HG02642 (cell line): ENCODE data around the gene SSTR4.
"Not testable (repeated sequence)": the region's sequence is repeated elsewhere in the genome, so short reads cannot be mapped to it uniquely, and the experiment has no call there.

Experiments
- ATAC-seq: cut with Tn5 transposase; IDR thresholded peaks from one replicate; pipeline ENCODE4 v1.9.1; 2021; ENCODE audit warnings: mild to moderate bottlenecking; ENCODE audit not compliant: unreplicated experiment, poor library complexity

SSTR4 gene

DNA sequence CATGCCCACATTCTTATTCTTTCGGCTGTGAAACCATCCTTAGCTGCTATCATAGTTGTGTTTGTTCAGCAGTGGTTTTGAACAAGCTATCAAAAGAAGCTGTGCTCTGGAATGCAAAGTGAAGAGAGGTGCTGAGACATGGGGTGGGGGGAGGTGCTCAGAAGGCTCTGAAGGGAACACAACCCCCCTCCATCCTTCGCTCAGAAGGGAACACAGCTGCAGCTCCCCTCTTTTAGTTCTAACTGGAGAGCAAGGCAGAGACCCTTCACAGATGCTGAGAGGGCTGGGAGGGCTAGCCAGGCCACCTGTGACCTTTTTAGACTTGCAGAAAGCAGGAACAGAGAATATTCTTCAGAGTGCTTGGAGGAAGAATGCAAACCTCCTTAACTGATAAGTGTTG lies 17.6 kb upstream of the SSTR4 start:
- ATAC-seq: no peak

DNA sequence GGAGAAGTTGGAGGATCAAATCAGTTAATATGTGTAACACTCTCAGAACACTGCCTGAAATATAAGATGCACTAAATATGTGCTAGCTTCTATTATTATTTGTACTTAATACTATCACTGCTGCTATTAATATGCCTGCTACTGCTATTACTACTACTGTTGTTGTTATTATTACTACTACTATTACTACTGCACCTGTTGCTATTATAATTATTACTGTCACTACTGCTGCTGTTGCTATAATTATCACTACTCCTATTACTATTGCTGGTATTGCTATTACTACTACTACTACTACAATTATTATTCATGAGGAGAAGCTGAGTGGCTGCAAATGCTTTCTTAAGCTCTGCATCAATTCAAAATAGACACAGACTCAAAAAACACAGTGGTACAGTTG lies 16.7 kb upstream of the SSTR4 start:
- ATAC-seq: no peak

DNA sequence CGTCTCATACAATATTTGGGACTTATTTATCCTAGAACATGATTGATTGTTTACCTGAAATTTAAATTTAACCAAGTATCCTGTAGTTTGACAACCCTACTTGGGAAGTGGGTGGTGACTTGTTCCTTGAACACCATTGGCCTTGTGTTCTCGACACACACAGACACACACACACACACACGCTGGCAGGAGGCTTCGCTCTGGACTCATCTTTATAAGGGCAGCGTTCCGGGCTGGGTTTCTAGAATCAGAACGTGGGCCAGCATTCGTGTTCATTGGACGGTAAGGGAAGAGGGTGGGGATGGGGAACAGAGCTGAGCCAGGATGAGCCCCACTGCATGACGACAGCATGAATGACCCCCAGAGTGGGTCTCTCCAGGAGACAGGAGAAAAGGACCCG lies 16.2 kb upstream of the SSTR4 start:
- no peak for ATAC-seq

DNA sequence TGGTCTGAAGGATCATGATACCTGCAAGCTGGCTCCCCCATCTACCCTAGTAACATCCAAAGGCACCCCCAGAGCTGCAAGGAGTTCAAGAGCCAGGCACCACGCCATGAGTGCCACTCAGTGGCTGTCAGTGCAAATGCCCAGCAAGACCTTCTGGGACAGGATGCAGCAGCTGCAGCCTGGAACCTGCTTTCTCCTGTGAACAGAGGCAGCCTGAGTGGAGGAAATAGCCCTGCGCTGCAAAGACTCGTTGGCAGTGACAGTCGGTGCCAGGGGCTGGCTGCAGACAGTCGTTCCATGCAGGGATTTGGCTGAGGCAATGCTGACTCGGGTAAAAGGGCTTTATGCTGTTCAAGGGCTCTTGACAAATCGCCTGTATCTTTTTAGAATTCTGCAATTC lies 15.7 kb upstream of the SSTR4 start:
- no peak for ATAC-seq

DNA sequence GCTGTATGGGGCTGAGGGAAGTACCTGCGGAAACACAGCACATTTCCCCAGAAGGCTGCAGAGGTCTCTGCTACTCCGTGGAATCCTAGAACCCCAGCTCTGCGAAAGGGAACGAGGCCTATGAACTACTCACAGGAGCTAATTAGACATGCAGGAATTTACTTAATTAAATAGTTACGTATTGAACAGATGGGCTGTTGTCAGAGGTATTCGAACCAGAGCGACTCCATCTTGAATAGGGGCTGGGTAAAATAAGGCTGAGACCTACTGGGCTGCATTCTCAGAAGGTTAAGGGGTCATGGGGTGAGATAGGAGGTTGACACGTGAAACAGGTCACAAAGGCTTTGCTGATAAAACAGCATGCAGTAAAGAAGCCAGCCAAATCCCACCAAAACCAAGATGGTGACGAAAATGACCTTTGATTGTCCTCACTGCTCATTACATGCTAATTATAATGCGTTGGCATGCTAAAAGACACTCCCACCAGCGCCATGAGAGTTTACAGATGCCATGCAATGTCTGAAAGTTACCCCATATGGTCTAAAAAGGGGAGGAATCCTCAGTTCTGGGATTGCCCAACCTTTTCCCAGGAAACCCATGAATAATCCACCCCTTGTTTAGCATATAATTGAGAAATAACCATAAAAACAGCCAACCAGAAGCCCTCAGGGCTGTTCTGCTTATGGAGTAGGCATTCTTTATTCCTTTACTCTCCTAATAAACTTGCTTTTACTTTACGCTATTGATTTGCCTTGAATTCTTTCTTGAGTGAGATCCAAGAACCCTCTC lies 14.7 kb upstream of the SSTR4 start:
- no peak for ATAC-seq

DNA sequence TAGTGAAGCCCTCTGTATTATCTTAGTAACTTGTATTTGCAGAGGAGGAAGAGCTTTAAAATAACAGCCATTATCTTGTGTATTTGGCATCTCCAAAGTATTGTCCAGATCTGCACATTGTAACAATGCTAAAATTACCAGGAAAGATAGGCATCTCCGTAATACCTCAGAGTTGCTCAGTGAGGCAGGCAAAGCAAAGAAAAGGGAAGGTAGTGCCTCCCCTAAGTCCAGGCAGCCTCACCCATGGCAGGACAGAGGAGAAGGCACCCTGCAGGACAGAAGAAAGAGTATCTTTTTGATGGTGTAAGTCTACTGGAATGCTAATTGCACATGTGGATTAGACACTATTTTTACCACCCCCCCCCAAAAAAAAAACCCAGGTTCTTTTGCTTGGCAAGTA lies 13.6 kb upstream of the SSTR4 start:
- ATAC-seq: no peak

DNA sequence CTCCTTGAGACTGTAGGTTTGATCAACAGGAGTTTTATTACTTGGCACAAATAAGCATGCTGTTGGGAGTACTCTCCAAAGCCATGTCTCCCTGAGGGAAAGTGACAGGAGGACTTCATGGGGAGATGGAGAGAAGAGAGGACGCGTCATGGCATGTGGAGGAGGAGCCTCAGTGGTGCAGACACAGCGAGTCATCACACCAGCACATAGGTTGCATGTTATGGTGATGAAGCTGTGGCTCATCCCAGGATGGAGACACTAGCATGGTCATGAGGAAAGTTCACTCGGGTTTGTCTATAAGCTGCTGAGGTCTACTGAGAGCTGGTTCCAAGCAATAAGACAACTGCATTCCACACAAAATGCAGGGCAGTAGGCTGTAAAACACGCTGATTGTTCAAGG lies 13.2 kb upstream of the SSTR4 start:
- ATAC-seq: no peak

DNA sequence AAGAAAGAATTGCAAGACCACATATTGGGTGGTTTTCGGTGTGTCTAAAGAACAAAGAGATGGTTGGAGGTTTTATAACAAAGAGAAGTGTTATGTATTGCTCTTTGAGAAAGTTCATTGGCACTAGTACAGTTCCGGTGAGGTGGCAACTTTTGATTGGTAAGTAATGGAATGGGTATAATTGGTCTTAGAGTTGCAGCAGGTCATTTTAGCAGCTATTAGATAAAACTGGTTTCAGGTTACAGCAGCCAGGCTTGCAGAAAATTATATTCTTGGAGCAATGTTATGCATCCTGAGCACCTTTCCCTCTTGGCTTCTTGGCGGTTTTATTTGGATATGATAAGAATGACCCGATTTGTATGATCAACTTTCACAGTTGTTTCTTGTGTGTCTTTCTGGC lies 12.3 kb upstream of the SSTR4 start:
- no peak for ATAC-seq

DNA sequence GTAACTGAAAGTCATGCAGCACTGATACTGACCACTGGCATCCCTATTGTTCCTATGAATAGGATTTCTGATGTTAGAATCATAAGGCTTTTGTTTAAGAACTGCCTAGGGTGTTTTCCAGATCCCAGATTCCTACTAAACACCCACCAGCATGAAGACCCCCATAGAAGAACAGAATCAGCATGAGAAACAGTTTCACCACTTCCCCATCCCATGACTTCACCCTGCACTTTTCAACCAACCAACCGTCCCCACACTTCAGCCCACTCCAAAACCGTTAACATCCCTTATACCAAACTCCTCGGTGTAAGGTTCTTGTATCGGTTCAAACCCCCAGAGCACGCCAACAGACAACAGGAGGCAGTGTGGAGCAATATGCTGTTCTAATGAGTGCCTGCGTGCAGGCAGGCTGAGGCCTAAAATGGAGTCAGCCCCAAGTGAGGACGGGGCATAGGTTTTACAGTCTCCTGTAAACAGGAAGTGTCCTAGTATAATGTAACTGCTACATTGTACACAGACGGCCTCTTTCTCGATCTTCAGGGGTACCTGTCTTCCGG lies 11.4 kb upstream of the SSTR4 start:
- no peak for ATAC-seq

DNA sequence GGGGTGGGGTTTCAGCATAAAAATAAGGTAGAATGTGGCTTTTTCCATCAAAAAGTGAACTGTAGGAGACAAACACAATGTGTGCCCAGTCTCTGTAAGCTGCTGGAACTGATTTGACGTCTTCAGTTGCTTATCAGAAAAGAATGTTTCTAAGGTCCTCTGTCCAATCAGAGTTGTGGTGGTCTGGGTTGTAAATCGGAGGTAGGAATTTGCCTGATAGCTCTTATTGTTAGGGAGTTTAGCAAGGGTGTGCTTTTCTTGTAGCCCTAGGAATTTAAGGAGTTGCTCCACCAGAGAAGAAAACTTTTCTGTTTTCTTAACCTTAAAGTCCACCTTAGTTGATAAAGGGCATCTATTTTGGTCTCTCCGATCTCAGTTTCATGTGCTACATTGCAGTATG lies 10.4 kb upstream of the SSTR4 start:
- ATAC-seq: no peak

DNA sequence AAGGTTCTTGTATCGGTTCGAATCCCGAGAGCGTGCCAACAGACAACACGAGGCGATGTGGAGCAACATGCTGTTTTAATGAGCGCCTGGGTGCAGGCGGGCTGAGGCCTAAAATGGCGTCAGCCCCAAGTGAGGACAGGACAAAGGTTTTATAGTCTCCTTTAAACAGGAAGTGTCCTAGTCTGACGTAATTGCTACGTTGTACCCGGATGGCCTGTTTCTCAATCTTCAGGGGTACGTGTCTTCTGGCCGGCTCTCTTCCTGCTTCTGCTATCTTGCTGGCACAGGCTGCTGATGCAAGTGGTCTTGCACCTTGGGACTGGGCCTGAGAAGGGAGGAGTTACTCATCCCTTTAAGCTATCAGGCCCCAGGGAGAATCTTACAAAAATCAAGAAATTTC lies 9.6 kb upstream of the SSTR4 start:
- not testable (repeated sequence) for ATAC-seq

DNA sequence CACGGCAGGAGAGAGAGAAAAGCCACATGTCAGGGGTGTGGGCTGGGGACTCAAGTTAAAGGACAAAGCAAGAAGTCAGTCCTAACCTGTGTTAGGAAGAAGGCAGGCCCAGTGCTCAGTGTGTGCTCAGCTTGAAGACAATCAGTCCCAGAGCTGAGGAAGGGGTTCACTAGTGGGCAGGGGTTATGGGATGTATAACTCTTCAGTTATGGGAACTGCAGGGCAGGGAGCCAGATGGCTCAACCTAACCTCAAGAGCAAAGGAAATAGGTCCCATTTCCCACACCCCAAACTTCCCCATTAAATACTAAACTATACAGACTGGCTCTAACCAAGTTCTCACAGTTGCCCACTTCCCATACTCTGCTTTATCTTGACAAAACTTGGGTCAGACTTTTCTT lies 7.4 kb upstream of the SSTR4 start:
- ATAC-seq: no peak

DNA sequence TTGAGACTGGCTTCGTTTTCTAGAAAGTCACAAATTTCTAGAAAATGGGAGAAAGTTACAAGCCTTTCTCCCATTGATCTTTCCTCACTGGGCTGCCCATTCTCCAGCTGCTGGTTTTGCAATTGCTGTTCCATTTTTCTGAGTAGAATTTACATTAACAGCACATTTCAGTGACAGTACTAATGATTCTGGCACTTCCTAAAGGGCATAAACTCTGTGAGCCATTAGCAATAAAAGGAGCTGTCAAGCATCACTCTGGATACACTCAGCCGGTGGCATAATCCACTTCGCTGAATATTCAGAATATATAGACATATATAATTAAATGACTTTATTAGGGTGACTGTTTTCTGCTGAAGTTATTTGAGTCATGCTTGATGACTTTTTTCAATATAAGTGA lies 6.7 kb upstream of the SSTR4 start:
- ATAC-seq: no peak

DNA sequence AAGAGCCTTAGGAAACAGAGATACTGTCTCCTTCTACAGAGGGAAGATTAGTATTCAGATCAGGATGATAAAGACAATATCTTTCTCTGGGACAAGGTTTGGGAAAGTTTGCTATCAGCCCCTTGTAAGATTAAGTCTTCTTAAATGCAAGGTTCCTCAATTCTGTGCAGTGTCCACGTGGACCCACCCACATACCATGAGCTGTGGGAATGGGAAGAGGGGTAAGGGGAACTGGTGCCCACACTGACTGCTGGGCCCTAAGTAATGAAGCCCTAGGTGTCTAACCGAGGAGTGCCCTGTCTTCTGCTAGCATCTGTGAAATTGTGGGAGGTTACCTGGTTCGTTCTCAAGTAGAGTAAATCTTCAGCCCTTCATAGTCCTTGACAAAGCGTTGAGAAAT lies 5.8 kb upstream of the SSTR4 start:
- no peak for ATAC-seq

DNA sequence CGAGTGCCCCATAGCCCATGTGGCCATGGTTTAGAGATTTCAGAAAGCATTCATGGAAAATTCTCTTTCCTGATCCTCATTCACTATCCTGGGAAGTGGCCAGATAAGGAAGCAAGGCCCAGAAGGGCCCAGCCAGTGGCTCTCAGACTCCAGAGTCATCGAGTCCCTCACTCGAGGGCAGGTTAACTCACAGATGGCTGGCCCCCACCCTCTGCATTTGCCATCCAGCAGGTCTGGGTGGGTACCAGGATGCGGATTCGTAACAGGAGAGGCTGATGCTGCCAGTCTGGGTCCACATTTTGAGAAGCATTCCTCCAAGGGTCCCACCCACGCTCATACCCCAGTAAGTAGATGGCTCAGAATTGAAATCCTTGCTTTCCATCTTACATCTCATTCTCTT lies 3.8 kb upstream of the SSTR4 start:
- ATAC-seq: no peak

DNA sequence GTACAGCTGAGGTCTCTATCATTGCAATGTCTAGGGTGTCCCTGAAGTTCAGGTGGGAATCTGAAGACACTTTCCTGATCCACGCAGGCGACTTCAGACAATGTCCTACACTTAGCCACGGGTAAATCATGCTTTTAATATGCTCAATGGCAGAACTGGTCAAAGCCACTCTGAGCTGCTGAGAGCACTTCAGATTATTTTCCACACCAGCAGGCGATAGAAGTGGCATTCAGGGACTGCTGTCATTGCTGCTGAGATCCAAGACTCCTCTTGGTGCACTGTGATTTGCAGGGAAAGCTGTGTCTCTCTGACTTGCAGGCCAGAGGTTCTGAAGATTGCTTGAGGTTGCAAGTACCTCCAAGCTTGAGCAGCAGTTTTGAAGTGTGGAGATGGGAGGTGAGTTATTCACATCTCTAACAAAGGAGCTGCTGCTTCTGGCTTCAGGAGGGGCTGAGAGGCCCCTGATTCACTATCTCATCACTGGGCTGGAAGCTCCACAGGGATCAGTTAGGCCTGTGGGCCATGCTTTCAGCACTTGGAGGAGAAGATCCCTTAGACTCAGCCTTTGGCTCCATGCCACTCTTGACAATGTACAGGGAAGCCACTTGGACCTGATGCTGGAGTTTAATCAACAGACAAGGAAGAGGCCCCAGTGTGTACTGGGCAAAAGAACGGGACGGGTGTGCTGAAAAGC lies 2.9 kb upstream of the SSTR4 start:
- ATAC-seq: no peak

DNA sequence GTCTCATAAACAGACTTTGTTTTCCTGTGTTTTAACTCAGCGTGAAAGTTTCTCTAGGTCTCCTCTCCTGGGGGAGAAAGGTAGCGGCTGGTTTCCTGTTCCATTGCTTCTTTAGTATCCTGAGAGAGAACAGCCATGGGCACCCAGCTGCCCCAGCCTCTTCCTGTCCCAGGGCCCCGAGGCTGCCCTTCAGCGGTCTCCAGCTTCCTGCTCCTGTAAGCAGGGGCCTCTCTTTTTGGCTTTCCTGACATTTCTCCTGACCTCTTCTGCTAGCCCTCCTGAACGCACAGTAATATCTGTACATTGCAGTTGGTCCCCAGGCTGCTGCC lies 2.4 kb upstream of the SSTR4 start:
- ATAC-seq: no peak

DNA sequence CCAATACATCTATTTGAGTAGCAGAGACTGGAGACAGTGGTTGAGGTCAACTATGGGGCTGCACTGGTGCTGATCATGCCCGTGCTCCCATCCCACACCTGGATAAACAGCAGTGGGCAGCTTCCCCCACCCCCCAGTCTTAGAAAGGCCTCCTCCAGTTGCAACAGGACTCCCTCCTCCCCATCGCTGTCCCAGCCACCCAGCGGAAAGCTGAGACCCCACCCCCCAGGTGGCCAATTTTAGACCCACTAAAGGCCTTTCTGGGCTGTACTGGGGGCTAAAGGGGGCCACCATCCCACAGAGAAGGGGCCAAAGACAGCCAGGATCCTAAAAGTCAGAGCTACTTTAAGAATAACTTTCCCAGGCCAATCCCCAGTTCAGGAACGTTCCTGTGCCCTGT lies 1.2 kb upstream of the SSTR4 start:
- no peak for ATAC-seq

DNA sequence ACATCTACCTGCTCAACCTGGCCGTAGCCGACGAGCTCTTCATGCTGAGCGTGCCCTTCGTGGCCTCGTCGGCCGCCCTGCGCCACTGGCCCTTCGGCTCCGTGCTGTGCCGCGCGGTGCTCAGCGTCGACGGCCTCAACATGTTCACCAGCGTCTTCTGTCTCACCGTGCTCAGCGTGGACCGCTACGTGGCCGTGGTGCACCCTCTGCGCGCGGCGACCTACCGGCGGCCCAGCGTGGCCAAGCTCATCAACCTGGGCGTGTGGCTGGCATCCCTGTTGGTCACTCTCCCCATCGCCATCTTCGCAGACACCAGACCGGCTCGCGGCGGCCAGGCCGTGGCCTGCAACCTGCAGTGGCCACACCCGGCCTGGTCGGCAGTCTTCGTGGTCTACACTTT lies 619 bp downstream of the SSTR4 start:
- ATAC-seq: no peak

DNA sequence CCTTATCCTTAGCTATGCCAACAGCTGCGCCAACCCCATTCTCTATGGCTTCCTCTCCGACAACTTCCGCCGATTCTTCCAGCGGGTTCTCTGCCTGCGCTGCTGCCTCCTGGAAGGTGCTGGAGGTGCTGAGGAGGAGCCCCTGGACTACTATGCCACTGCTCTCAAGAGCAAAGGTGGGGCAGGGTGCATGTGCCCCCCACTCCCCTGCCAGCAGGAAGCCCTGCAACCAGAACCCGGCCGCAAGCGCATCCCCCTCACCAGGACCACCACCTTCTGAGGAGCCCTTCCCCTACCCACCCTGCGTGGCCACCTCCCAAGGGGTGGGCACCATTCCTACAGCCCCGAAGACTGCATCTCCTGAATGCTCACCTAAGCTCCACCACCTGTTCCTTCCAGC lies 1.3 kb downstream of the SSTR4 start:
- ATAC-seq: no peak

DNA sequence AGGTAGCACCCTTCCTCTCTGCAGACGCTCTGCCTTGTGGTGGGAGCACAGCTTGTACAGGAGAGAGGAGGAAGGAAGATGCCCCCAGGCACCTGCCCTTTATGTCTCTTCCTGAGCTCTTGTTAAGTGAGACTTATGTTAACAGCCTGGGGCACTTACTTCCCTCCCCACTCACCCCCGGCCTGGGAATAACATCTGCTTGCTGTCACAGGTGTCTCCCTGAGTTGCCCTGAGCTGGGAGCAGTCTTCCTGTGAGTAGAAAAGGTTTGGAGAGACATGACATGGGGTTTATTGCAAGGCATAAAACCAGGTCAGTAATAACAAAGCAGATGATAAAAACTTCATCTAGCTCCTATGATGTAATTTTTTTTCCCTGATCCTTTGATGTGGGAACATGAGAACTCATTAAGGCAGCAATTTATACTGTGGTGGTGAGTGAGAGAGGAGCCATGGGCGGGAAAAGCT lies 1.9 kb downstream of the SSTR4 start:
- no peak for ATAC-seq
